Muscle layer of duodenum (tissue), 2 donors: ENCODE data around the gene LIN54.

ENCODE experiments used
- H3K27ac ChIP-seq: one replicate; pipeline ENCODE4 v1.7.0; 2013; ENCODE audit warnings: mild to moderate bottlenecking, low read length
- H3K27me3 ChIP-seq: one replicate; pipeline ENCODE4 v1.7.0; 2013; ENCODE audit warnings: low read depth, mild to moderate bottlenecking, control low read depth, low read length
- H3K36me3 ChIP-seq, 2 donors: one replicate each; pipeline ENCODE4 v1.7.0; 2013; ENCODE audit warnings: low read length in 2 of 2, control low read depth in 1 of 2, mild to moderate bottlenecking in 1 of 2; ENCODE audit not compliant: insufficient read depth in 2 of 2, control insufficient read depth in 1 of 2
- H3K4me1 ChIP-seq, 2 donors: one replicate each; pipeline ENCODE4 v1.7.0; 2013; ENCODE audit warnings: low read length in 2 of 2, mild to moderate bottlenecking in 2 of 2, control low read depth in 1 of 2, moderate library complexity in 1 of 2; ENCODE audit not compliant: insufficient read depth in 2 of 2, control insufficient read depth in 1 of 2
- H3K4me3 ChIP-seq, 2 donors: one replicate each; pipeline ENCODE4 v1.7.0; 2013; ENCODE audit warnings: low read length in 2 of 2, low read depth in 1 of 2, mild to moderate bottlenecking in 1 of 2
- H3K9me3 ChIP-seq, 2 donors: one replicate each; pipeline ENCODE4 v1.7.0; 2013; ENCODE audit warnings: low read length in 2 of 2, control low read depth in 1 of 2, mild to moderate bottlenecking in 1 of 2; ENCODE audit not compliant: control insufficient read depth in 1 of 2
- donor health status: healthy.

LIN54 gene

DNA sequence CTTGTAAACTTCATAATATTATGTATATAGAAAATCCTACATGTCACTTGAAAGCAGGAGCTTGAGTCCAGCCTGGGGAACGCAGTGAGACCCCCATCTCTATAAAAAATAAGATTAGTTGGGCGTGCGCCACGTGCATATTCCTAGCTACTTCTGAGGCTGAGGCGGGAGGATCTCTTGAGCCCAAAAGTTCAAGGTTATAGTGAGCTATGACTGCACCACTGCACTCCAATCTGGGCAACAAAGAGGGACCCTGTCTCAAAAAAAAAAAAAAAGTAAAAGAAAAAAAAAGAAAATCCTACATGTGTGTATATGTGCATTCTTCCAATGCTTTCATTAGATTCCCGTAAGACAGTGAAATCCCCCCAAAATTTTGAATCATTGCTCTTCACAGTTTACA is 121.3 kb downstream of the LIN54 start:
- no peak overlapping the region for H3K27ac ChIP-seq
- no peaks in the 10 kb centered on the region for H3K9me3 ChIP-seq
- H3K27me3 ChIP-seq, result no peaks in the 10 kb centered on the region
- peaks cover 6 to 25% of the 10 kb centered on the region in 2 donors for H3K36me3 ChIP-seq
- H3K4me1 ChIP-seq, result peaks cover 0 to 39% of the 10 kb centered on the region in 2 donors
- peak overlapping the region; percentile 90 to 98 for H3K4me3 ChIP-seq

DNA sequence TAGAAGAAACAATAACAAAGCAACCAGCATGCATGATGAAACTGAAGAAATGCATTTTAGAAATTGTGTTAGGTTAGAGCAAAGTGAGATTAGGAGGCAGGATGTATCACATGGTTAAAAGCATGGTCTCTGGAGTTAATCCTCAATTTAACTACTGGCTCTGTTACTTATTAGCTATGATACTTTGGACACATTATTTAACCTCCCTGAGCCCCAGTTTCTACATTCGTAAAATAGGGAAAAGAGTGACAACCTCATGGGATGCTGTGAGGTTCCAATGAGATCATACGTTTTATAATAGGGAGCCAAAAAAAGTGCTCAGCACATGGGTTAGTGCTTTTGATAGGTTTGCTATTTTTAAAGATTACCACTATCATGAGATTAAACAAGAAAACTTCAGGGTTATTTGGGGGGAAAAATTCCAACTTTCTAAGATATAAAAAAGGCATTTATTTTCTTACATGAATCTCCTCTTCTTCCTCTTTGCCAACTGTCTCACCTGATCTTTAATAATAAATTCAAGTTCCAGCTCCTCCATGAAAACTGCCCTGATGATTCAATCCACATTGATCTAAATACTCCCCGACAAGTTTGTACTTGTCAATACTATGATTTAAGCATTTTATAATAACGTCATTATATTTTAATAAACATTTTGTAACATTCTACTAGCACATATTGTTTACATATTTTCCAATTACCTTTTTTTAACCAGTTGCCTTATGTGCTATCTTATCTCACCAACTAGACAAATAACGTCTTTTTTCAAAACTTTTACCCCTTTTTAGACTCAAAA is 124.3 kb downstream of the LIN54 start:
- Histone ChIP-seq H3K36me3 (peaks cover 0 to 14% of the 10 kb centered on the region in 2 donors), H3K4me3 (no peak overlapping the region), H3K4me1 (peaks cover 0 to 39% of the 10 kb centered on the region in 2 donors), H3K27ac (no peak overlapping the region), H3K27me3 (no peaks in the 10 kb centered on the region), H3K9me3 (no peaks in the 10 kb centered on the region)

DNA sequence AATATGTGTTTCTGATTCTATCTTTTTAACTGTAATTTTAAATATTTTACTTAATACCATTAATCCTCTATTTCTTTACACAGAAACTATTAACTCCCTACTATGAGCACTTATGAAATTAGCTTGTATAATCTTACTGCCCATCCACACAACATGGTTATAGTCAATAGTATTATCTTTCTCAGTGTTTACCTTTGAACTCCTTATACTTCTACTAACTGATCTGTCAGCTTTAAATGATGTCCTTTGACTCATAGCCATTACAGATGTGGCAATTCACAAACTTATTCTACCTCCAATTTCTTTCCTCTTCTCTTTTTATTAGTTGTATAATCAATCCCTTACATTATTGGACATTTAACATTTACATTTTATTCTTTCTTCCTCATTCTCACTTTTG is 125.2 kb downstream of the LIN54 start:
- H3K4me3 ChIP-seq, result no peak overlapping the region
- H3K27ac ChIP-seq, result no peak overlapping the region

More for the DNA sequence above, 125.2 kb downstream of the LIN54 start:
- H3K9me3 ChIP-seq, result no peaks in the 10 kb centered on the region
- peaks cover 0 to 43% of the 10 kb centered on the region in 2 donors for H3K4me1 ChIP-seq
- no peaks in the 10 kb centered on the region for H3K27me3 ChIP-seq
- H3K36me3 ChIP-seq, result peaks cover 0 to 8% of the 10 kb centered on the region in 2 donors
